Keratinocyte (primary cell): Measurements from ENCODE around the gene PPP1R3E.

Source experiments
- CTCF ChIP-seq, 3 experiments: IDR thresholded peaks in 1 of 3; conservative IDR thresholded peaks in 1 of 3; optimal IDR thresholded peaks in 1 of 3; 2 replicates in 2 of 3; 3 replicates in 1 of 3; pipeline versions ENCODE3 to v1.5.1; 2011; ENCODE audit warnings: low read length in 3 of 3, mild to moderate bottlenecking in 3 of 3, moderate library complexity in 2 of 3, control low read depth in 1 of 3, inconsistent platforms in 1 of 3; ENCODE audit not compliant: insufficient read depth in 2 of 3; ENCODE audit errors: extremely low read depth in 1 of 3
- EZH2 ChIP-seq: IDR thresholded peaks from one replicate; pipeline ENCODE4 v1.6.1; 2012; ENCODE audit warnings: inconsistent platforms, mild to moderate bottlenecking, low read length, moderate library complexity

- TF ChIP-seq EZH2, result no peak
- TF ChIP-seq CTCF (optimal IDR thresholded peaks at IDR 0.05 in 1 of 3, IDR thresholded peaks at IDR 0.05 in 1 of 3, conservative IDR thresholded peaks at IDR 0.05 in 1 of 3; ENCODE audit: extremely low read depth in 1 of 3, insufficient read depth in 2 of 3, low read length in 3 of 3), result no peak
Measured at GRCh38 chr14:23321572-23322547, 19.2 kb upstream of the PPP1R3E start.
